ENCODE data around the gene SMARCA4. TPM values are rescaled to one million over a fixed set of nuclear protein-coding genes. Genes with fewer than 3 reads are reported as not detected.
"Not testable (repeated sequence)": the region's sequence is repeated elsewhere in the genome, so short reads cannot be mapped to it uniquely, and the experiment has no call there.

Gene SMARCA4
- total and polyA plus RNA-seq, 3 donors from 2014 or later = 141 to 188 (median 180) TPM

DNA sequence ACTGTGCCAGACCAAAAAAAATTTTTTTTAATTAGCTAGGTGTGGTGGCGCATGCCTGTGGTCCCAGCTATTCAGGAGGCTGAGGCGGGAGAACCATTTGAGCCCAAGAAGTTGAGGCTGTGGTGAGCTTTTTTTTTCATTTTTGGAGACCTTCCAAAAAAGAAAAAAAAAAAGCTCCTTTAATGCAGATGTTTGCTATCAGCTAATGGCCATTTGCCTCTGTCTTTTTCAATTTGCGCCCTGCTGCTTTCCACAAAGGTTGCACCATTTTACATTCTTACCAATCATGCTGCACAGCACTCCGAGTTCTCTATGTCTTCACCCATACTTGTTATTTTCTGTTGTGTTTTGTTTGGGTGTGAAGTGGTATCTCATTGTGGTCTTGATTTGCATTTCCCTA, 15.6 kb upstream of the SMARCA4 start:
- no peak overlapping the region for H3K27ac ChIP-seq
- no peak for DNase-seq
- H3K36me3 ChIP-seq (ENCODE audit: low read depth, missing control alignments) = no peaks in the 10 kb centered on the region
- WGBS, 2 donors = 97% methylated on average over 4 of the region's 4 CpGs
- no peak for TF ChIP-seq POLR2A (IDR thresholded peaks at IDR 0.05)
- TF ChIP-seq, protein P1, sequence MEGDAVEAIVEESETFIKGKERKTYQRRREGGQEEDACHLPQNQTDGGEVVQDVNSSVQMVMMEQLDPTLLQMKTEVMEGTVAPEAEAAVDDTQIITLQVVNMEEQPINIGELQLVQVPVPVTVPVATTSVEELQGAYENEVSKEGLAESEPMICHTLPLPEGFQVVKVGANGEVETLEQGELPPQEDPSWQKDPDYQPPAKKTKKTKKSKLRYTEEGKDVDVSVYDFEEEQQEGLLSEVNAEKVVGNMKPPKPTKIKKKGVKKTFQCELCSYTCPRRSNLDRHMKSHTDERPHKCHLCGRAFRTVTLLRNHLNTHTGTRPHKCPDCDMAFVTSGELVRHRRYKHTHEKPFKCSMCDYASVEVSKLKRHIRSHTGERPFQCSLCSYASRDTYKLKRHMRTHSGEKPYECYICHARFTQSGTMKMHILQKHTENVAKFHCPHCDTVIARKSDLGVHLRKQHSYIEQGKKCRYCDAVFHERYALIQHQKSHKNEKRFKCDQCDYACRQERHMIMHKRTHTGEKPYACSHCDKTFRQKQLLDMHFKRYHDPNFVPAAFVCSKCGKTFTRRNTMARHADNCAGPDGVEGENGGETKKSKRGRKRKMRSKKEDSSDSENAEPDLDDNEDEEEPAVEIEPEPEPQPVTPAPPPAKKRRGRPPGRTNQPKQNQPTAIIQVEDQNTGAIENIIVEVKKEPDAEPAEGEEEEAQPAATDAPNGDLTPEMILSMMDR (IDR thresholded peaks at IDR 0.05) = no peak
- no peaks in the 10 kb centered on the region for H3K27me3 ChIP-seq
- intact Hi-C loops (cut with DNase I; ENCODE audit: low total_unique reads) = no loop called here
- H3K4me3 ChIP-seq = no peak overlapping the region
- H3K4me1 ChIP-seq = no peaks in the 10 kb centered on the region
- H3K9me3 ChIP-seq = no peaks in the 10 kb centered on the region

DNA sequence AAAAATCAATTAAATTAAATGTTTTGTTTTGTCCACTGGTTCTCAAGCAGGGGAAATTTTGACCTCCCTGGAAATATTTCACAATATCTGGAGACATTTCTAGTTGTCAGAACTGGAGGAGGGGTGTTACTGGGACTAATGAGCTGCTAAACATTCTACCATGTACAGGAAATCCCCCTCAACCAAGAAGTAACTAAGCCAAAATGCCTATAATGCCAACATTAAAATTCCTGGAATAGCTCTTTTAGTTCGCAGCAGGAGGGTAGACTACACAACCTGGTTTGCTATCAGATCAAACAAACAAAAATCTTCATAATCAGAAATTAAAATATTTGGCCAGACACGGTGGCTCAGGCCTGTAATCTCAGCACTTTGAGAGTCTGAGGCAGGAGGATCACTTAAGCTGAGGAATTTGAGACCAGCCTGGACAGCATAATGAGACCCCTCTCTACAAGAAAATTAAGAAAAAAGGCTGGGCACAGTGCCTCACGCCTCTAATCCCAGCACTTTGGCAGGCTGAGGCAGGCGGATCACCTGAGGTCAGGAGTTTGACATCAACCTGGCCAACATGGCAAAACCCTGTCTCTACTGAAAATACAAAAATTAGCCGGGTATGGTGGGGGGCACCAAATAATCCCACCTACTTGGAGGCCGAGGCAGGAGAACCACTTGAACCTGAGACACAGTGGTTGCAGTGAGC, 13.7 kb upstream of the SMARCA4 start:
- Histone ChIP-seq H3K4me3 (no peak overlapping the region), H3K36me3 (ENCODE audit: low read depth, missing control alignments) (no peaks in the 10 kb centered on the region), H3K27ac (no peak overlapping the region), H3K9me3 (no peaks in the 10 kb centered on the region), H3K4me1 (no peaks in the 10 kb centered on the region), H3K27me3 (no peaks in the 10 kb centered on the region)
- DNase-seq = no peak
- TF ChIP-seq, protein P1 (IDR thresholded peaks at IDR 0.05) = no peak
- no peak for TF ChIP-seq POLR2A (IDR thresholded peaks at IDR 0.05)
- 84 to 89% methylated on average over 5 to 6 of the region's 6 CpGs for WGBS, 2 donors
- intact Hi-C loops (cut with DNase I; ENCODE audit: low total_unique reads) = no loop called here

DNA sequence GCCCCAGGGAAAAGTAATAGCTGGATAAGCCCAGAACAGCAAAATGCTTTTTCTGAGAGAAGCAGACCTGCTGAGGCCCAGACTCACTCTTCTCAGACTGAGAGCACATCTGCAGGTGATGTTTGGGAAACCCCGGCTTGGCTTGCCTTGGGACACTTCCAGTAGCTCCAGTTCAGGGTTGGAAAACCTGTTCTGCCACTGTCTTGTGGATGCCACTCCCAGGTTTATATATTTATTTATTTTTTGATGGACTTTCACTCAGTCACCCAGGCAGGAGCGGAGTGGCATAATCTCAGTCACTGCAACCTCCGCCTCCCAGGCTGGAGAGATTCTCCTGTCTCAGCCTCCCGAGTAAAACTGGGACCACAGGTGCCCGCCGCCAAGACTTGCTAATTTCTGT, 8.0 kb upstream of the SMARCA4 start:
- Histone ChIP-seq H3K36me3 (ENCODE audit: low read depth, missing control alignments) (no peaks in the 10 kb centered on the region), H3K9me3 (no peaks in the 10 kb centered on the region), H3K4me3 (no peak overlapping the region), H3K27me3 (no peaks in the 10 kb centered on the region), H3K4me1 (no peaks in the 10 kb centered on the region), H3K27ac (no peak overlapping the region)
- TF ChIP-seq, protein P1 (IDR thresholded peaks at IDR 0.05) = no peak
- TF ChIP-seq POLR2A (IDR thresholded peaks at IDR 0.05) = no peak
- DNase-seq = no peak
- 91 to 98% methylated on average over 6 of the region's 6 CpGs for WGBS, 2 donors
- intact Hi-C loops (cut with DNase I; ENCODE audit: low total_unique reads) = no loop called here

DNA sequence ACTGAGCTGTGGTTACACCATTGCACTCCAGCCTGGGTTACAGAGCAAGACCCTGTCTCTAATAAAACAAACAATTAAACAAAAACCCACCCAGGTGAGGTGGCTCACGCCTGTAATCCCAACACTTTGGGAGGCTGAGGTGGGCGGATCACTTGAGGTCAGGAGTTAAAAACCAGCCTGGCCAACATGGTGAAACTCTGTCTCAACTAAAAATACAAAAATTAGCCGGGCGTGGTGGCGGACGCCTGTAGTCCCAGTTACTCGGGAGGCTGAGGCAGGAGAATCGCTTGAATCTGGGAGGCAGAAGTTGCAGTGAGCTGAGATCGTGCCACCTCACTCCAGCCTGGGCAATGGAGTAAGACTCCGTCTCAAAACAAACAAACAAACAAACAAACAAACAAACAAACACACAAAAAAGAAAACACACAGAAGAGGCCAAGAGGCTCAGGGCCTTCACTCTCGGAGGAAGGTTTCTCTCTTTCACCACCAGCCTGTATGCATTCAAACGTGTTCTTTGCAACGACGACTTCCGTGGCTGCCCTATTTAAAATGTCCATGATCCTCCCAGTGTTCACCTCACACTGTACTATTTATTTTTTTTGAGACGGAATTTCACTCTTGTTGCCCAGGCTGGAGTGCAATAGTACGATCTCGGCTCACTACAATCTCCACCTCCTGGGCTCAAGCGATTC, 1.4 kb upstream of the SMARCA4 start:
- DNase-seq; intact Hi-C loops (cut with DNase I; ENCODE audit: low total_unique reads); H3K4me1 ChIP-seq; H3K27me3 ChIP-seq; H3K9me3 ChIP-seq; H3K36me3 ChIP-seq (ENCODE audit: low read depth, missing control alignments): not testable (repeated sequence)
- Histone ChIP-seq H3K4me3 (peak overlapping the region; percentile 77 to 91), H3K27ac (peak overlapping the region in 1 of 2 donors; percentile 94)
- WGBS, 2 donors = 71 to 78% methylated on average over 19 of the region's 19 CpGs

DNA sequence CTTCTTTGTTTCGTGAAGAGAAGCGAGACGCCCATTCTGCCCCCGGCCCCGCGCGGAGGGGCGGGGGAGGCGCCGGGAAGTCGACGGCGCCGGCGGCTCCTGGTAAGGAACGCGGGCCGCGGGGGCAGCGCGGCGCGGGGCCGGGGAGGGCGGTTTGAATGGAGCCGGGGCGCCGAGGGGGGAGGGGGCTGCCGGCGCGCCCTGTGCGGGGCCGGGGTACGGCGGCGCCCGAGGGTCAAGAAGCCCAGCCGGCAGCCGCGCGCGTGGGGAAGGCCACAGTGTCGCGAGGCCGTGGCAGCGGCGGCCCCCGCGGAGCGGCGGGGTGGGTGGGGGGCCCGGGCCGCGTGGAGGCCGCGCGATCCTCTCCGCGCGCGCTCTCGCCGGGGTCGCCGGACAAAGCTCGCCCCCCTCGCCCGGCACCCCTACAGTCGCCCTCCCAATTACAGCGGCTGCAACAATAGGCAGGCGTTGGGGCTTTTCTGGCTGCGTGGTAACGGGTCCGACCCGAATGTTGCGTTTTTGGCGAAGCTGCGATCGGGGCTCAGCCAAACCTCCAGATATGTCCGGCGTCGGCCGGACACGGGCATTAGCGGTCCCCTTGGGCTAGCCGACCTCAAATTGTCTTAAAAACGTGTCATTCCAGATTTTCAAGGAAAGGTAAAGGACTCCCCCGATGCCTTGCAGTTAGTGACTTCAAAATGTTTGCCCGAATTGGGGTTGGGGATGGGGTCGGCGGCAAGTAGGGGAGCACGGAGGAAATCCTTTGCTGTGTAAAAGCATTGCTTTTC, 437 bp downstream of the SMARCA4 start:
- Histone ChIP-seq H3K27me3 (no peaks in the 10 kb centered on the region), H3K27ac (peak overlapping the region; percentile 70 to 94), H3K4me3 (peak overlapping the region; percentile 81 to 91), H3K4me1 (no peaks in the 10 kb centered on the region), H3K36me3 (ENCODE audit: low read depth, missing control alignments) (no peaks in the 10 kb centered on the region), H3K9me3 (no peaks in the 10 kb centered on the region)
- intact Hi-C loops (cut with DNase I; ENCODE audit: low total_unique reads) = no loop called here
- 0% methylated on average over 27 to 59 of the region's 92 CpGs for WGBS, 2 donors
- TF ChIP-seq, protein P1 (IDR thresholded peaks at IDR 0.05) = peak in 1 of 3 experiments; percentile 18
- TF ChIP-seq POLR2A (IDR thresholded peaks at IDR 0.05) = no peak
- DNase-seq = peak; percentile 53

All from testis (tissue), 3 donors.